HCT116 (cell line): ENCODE data around the gene C14orf132. TPM values are rescaled to one million over a fixed set of nuclear protein-coding genes. Genes with fewer than 3 reads are reported as not detected.

Source experiments
- ATAC-seq: fragments of 200-7000 bp; cut with Tn5 transposase; 2 replicates; pipeline ENCODE4 v1.9.1; 2020; ENCODE audit warnings: mild to moderate bottlenecking, moderate library complexity
- BruUV-seq: library from RNA; stranded (reverse); fragments of 400-500 nt; replicated peaks from 2 replicates; lab custom pipeline; 2021; lab: Mats Ljungman, UMichigan
- CTCF ChIA-PET: fragments of 300-600 bp; sonication (Branson Sonifier 250); formaldehyde crosslinking; loops from one replicate; lab custom pipeline; 2021; ENCODE audit warnings: antibody characterized with exemption; lab: Charles Lee
- POLR2A ChIA-PET: fragments of 300-600, 350-600 bp; sonication (Branson Sonifier 250); formaldehyde crosslinking; loops from one replicate; lab custom pipeline; 2021; ENCODE audit warnings: antibody characterized with exemption; lab: Charles Lee
- RAD21 ChIA-PET, 2 experiments: fragments of 300-600 bp; sonication (Branson Sonifier 250); formaldehyde crosslinking; loops; one replicate each; lab custom pipeline; 2023; ENCODE audit warnings: low total read pairs in 2 of 2; ENCODE audit not compliant: uncharacterized antibody in 2 of 2, unreplicated experiment in 2 of 2, low non-redundant PET in 1 of 2; lab: Charles Lee
- DNase-seq: peaks from one replicate; pipeline ENCODE4 v3.0.0-alpha.2; 2010; ENCODE audit warnings: low read depth, low spot score
- H2AFZ ChIP-seq: fragments of 200-600 bp; shearing (Covaris generic), sonication (generic); 2 replicates; pipeline ENCODE4 v1.6.1; 2017; ENCODE audit warnings: low read depth, mixed run types, mixed read lengths, antibody characterized with exemption, low read length; ENCODE audit not compliant: poor library complexity, severe bottlenecking
- H3K27ac ChIP-seq: 2 replicates; pipeline ENCODE4 v1.5.1; 2012; ENCODE audit warnings: low read depth, low read length
- H3K27me3 ChIP-seq: fragments of 200-600 bp; sonication (generic); 2 replicates; pipeline ENCODE4 v1.6.1; 2016; ENCODE audit warnings: mixed run types, low read length, mixed read lengths; ENCODE audit not compliant: insufficient read depth
- H3K36me3 ChIP-seq, 2 experiments: fragments of 200-500 bp in 1 of 2; fragments of 200-600 bp in 1 of 2; sonication (Bioruptor generic) in 1 of 2; sonication (generic) in 1 of 2; 2 replicates each; pipeline versions ENCODE4 v1.5.1 to v1.6.1; 2014 to 2016; ENCODE audit warnings: low read length in 2 of 2, inconsistent platforms in 1 of 2, mixed read lengths in 1 of 2, mixed run types in 1 of 2; ENCODE audit not compliant: insufficient read depth in 2 of 2, control insufficient read depth in 1 of 2
- H3K4me1 ChIP-seq, 2 experiments: fragments of 200-600 bp in 1 of 2; sonication (generic) in 1 of 2; 2 replicates each; pipeline versions ENCODE4 v1.5.1 to v1.6.1; 2012 to 2017; ENCODE audit warnings: low read length in 2 of 2, inconsistent platforms in 1 of 2, mild to moderate bottlenecking in 1 of 2, mixed read lengths in 1 of 2, mixed run types in 1 of 2, moderate library complexity in 1 of 2; ENCODE audit not compliant: insufficient read depth in 2 of 2, control insufficient read depth in 1 of 2
- H3K4me2 ChIP-seq: fragments of 200-600 bp; sonication (generic); 2 replicates; pipeline ENCODE4 v1.6.1; 2017; ENCODE audit warnings: mixed run types, low read length, mixed read lengths
- H3K4me3 ChIP-seq, 2 experiments: fragments of 200-600 bp in 1 of 2; sonication (generic) in 1 of 2; replicated peaks in 1 of 2; 2 replicates each; pipeline ENCODE4 v1.5.1; 2011 to 2016; ENCODE audit warnings: low read length in 2 of 2, control low read depth in 1 of 2, low read depth in 1 of 2, mild to moderate bottlenecking in 1 of 2, mixed read lengths in 1 of 2, mixed run types in 1 of 2
- H3K79me2 ChIP-seq: fragments of 200-600 bp; sonication (generic); 2 replicates; pipeline ENCODE4 v1.6.1; 2017; ENCODE audit warnings: mild to moderate bottlenecking, mixed run types, low read length, moderate library complexity, mixed read lengths; ENCODE audit not compliant: insufficient read depth
- H3K9ac ChIP-seq: fragments of 200-600 bp; sonication (generic); 2 replicates; pipeline ENCODE4 v1.6.1; 2016; ENCODE audit warnings: low read length, mixed read lengths
- H3K9me2 ChIP-seq: fragments of 200-600 bp; sonication (generic), shearing (Covaris generic); 2 replicates; pipeline ENCODE4 v1.6.1; 2017; ENCODE audit warnings: mixed run types, mild to moderate bottlenecking, moderate library complexity; ENCODE audit not compliant: insufficient read depth
- H3K9me3 ChIP-seq, 2 experiments: fragments of 200-500 bp in 1 of 2; fragments of 200-600 bp in 1 of 2; sonication (Bioruptor generic) in 1 of 2; sonication (generic) in 1 of 2; 2 replicates each; pipeline ENCODE4 v1.6.1; 2014 to 2017; ENCODE audit warnings: low read length in 2 of 2, mixed read lengths in 2 of 2, inconsistent platforms in 1 of 2, low read depth in 1 of 2, mild to moderate bottlenecking in 1 of 2, mixed run types in 1 of 2, moderate library complexity in 1 of 2; ENCODE audit not compliant: control insufficient read depth in 1 of 2, insufficient read depth in 1 of 2
- H4K20me1 ChIP-seq: fragments of 200-600 bp; sonication (generic), shearing (Covaris generic); 2 replicates; pipeline ENCODE4 v1.6.1; 2017; ENCODE audit warnings: mixed run types, mild to moderate bottlenecking, moderate library complexity; ENCODE audit not compliant: insufficient read depth
- ATF3 ChIP-seq: IDR thresholded peaks from 2 replicates; pipeline ENCODE4 v1.6.1; 2012
- CTCF ChIP-seq, 3 experiments: fragments of 200-600 bp in 1 of 3; sonication (generic) in 1 of 3; IDR thresholded peaks in 2 of 3; conservative IDR thresholded peaks in 1 of 3; 2 replicates each; pipeline ENCODE4 v1.5.1; 2012 to 2017; ENCODE audit warnings: low read depth in 2 of 3, low read length in 2 of 3, antibody characterized with exemption in 1 of 3, borderline replicate concordance in 1 of 3, control low read depth in 1 of 3, mild to moderate bottlenecking in 1 of 3, mixed read lengths in 1 of 3, mixed run types in 1 of 3, moderate library complexity in 1 of 3; ENCODE audit not compliant: insufficient read depth in 1 of 3
- ELF1 ChIP-seq: IDR thresholded peaks from 2 replicates; pipeline ENCODE4 v1.6.1; 2012; ENCODE audit warnings: low read depth, borderline replicate concordance
- MAX ChIP-seq: IDR thresholded peaks from 2 replicates; pipeline ENCODE4 v1.6.1; 2012
- POLR2AphosphoS5 ChIP-seq: IDR thresholded peaks from 2 replicates; pipeline ENCODE4 v1.6.1; 2011; ENCODE audit warnings: mild to moderate bottlenecking, low read depth, low read length, moderate library complexity
- TCF7L2 ChIP-seq: IDR thresholded peaks from 2 replicates; pipeline ENCODE4 v1.7.0; 2011; ENCODE audit warnings: borderline replicate concordance, inconsistent platforms; ENCODE audit not compliant: insufficient read depth, insufficient read length; ENCODE audit errors: extremely low read depth
- ZBTB33 ChIP-seq: IDR thresholded peaks from 2 replicates; pipeline ENCODE4 v1.6.1; 2011; ENCODE audit warnings: mild to moderate bottlenecking, low read length, moderate library complexity; ENCODE audit not compliant: insufficient replicate concordance; ENCODE audit errors: extremely low read depth
- ZFX ChIP-seq: fragments of 450-650 bp; IDR thresholded peaks from 2 replicates; pipeline ENCODE4 v1.6.1; 2017
- intact Hi-C: fragments of 100-400 bp; cut with micrococcal nuclease; formaldehyde crosslinking; loops from 2 replicates; pipeline ENCODE4 v1.10.0; 2022
- total RNA-seq: library from RNA; stranded (reverse); gene quantifications from one replicate; pipeline ENCODE4 v1.2.1, GENCODE V29; 2021; ENCODE audit not compliant: unreplicated experiment

Gene C14orf132
- total RNA-seq, 1 experiment from 2014 or later: 3.4 TPM

GRCh38 chr14:96084796-96085195 lies 45.6 kb downstream of the C14orf132 start:
- POLR2A ChIA-PET: no interaction called here
- no TSS peak for BruUV-seq
- H3K9me3 ChIP-seq: no peaks in the 10 kb centered on the region
- H3K4me2 ChIP-seq: no peak overlapping the region
- H4K20me1 ChIP-seq: no peaks in the 10 kb centered on the region
- RAD21 ChIA-PET: no interaction called here
- peaks cover 11 to 30% of the 10 kb centered on the region in 2 experiments for H3K4me1 ChIP-seq
- H3K27me3 ChIP-seq: no peaks in the 10 kb centered on the region
- H3K4me3 ChIP-seq: no peak overlapping the region
- intact Hi-C loops: no loop called here
- no peak overlapping the region for H3K27ac ChIP-seq
- H3K9ac ChIP-seq: no peak overlapping the region
- H3K9me2 ChIP-seq: no peaks in the 10 kb centered on the region
- H2AFZ ChIP-seq: no peak overlapping the region
- no peak for ATAC-seq
- TF ChIP-seq POLR2AphosphoS5 (no peak), CTCF (IDR thresholded peaks at IDR 0.05 in 2 of 3, conservative IDR thresholded peaks at IDR 0.05 in 1 of 3; ENCODE audit: borderline replicate concordance in 1 of 3, insufficient read depth in 1 of 3, low read depth in 2 of 3, low read length in 2 of 3) (no peak), ZFX (no peak), ATF3 (no peak), TCF7L2 (no peak), ZBTB33 (no peak), ELF1 (no peak), MAX (no peak)
- DNase-seq: no peak
- CTCF ChIA-PET: no interaction called here
- no peaks in the 10 kb centered on the region for H3K79me2 ChIP-seq
- H3K36me3 ChIP-seq: no peaks in the 10 kb centered on the region; a peak in 1 of 4 replicates
